GM10248 (cell line): Measurements from ENCODE around the gene SERGEF.

Source experiments
- CTCF ChIA-PET: fragments of 300-600 bp; sonication (Branson Sonifier 250); formaldehyde crosslinking; extraction: SDS; loops from one replicate; lab custom pipeline; 2021; ENCODE audit warnings: antibody characterized with exemption; lab: Yijun Ruan, JAX
- POLR2A ChIA-PET: fragments of 350-650 bp; sonication (Branson Sonifier 250); formaldehyde crosslinking; extraction: SDS; loops from one replicate; lab custom pipeline; 2020; ENCODE audit warnings: antibody characterized with exemption; lab: Yijun Ruan, JAX
- DNase-seq: peaks from one replicate; pipeline ENCODE4 v3.0.0; 2012; ENCODE audit errors: extremely low spot score
- CTCF ChIP-seq: IDR thresholded peaks from 2 replicates; pipeline ENCODE4 v1.5.1; 2012; ENCODE audit warnings: mild to moderate bottlenecking, low read depth; ENCODE audit errors: extremely low read depth, missing control alignments, control extremely low read depth

SERGEF gene

GRCh38 chr11:17741487-17741886 lies 271.4 kb downstream of the SERGEF start:
- ChIA-PET POLR2A (no interaction called here), CTCF (interaction anchor here (0.9 to 4.8 kb wide), 3 partner anchors 11 to 237 kb away, joined by 3 to 38 read pairs (median 5); no protein-coding TSS in a partner anchor)
- no peak for TF ChIP-seq CTCF
- DNase-seq, result no peak

DNA sequence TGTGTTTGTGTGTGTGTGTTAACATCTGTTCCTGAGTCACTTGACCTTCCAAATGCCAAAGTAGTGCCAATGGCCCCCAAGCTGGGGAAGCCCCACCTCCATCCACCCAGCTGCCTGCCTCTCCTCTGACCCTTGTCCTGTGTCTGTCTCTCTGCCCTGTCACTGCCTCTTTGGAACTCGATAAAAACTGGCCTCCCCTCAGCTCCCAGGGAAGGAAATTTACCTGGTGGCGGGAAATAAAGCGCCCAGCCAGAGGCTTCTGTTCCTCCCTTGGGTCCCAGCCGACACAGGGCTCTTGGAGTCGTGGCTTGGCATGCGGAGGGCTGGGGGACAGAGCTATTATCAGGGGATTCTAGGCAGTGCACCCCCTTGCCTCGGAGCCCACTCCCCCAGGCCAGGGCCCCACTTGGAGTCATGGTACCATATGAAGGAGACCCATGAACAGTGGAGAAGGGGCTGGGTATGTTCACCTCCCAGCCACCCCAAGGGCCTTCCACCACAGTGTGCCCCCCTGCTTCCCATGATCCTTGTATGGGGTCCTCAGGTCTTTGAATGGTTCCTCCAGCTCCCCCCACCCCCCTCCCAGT lies 272.1 kb downstream of the SERGEF start:
- TF ChIP-seq CTCF, result no peak
- DNase-seq, result no peak
- ChIA-PET CTCF (interaction anchor here (4.8 kb wide), 1 partner anchor 10 kb away, joined by 38 read pairs; no protein-coding TSS in a partner anchor), POLR2A (no interaction called here)

- ChIA-PET CTCF (interaction anchor here (4.8 kb wide), 1 partner anchor 10 kb away, joined by 38 read pairs; no protein-coding TSS in a partner anchor), POLR2A (no interaction called here)
- TF ChIP-seq CTCF, result no peak
Observed at GRCh38 chr11:17739945-17740338, 272.9 kb downstream of the SERGEF start.

DNA sequence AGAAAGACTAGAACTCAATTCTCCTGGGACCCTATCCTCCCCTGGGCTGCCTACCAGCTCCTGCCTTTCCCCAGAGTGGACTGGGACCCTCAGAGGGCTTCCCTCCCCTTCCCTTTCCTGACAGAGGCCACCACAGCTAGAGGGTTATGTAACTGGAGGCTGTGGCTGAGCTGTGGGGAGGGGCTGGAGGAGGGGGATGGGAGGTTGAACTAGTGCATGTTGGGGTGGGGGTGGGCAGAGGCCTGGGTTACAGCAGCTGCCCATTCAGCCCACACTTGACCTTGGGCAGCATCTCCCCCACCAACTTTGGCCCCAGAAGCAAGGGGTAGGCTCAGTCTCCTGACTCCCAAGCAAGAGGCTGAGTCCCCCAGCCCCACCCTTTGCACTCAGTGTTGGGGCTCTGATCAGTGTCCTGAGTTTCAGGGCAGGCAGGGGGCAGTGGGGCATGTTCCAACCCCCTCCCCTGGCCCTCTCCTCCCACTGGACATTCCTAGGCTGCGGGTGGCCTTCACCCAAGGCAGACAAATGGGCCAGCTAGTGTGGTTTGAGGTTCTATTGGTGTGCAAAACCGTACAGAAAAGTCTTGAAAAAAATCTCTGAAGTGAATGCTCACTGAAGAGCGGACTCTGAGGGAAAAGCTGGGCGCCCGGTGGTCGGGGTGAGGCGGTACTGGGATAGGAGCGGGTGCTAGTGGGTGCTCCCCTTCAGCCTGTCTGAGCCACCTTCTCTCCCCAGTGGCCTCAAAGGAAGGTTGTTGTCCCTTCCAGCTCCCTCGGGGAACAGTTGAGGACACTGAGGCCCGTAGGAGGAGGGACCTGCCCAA lies 274.5 kb downstream of the SERGEF start:
- no peak for DNase-seq
- no peak for TF ChIP-seq CTCF
- CTCF ChIA-PET, result interaction anchor here (4.8 to 10.5 kb wide), 2 partner anchors 8 to 237 kb away, joined by 38 to 290 read pairs; no protein-coding TSS in a partner anchor
- POLR2A ChIA-PET, result no interaction called here

More at GRCh38 chr11:17739945-17740338, 272.9 kb downstream of the SERGEF start:
- DNase-seq, result no peak
